NCI-H460 (cell line): Measurements from ENCODE around the gene SCNN1G. TPM values are rescaled to one million over a fixed set of nuclear protein-coding genes. Genes with fewer than 3 reads are reported as not detected.

ENCODE experiments used
- DNase-seq: peaks from one replicate; pipeline ENCODE4 v3.0.0-alpha.2; 2016; ENCODE audit warnings: low read depth; ENCODE audit errors: extremely low read depth
- total RNA-seq: library from RNA; depleted of rRNA; stranded (reverse); fragments of >200 nt; shearing (Covaris generic); gene quantifications from 2 replicates; pipeline ENCODE4 v1.2.3, GENCODE V29; 2014

SCNN1G gene
- total RNA-seq, 1 experiment from 2014 or later: not detected

GRCh38 chr16:23152386-23153178 is 30.0 kb upstream of the SCNN1G start:
- DNase-seq: no peak

- DNase-seq: peak; percentile 11
Measured at GRCh38 chr16:23155445-23156049, 27.0 kb upstream of the SCNN1G start.

GRCh38 chr16:23156110-23156509 is 26.4 kb upstream of the SCNN1G start:
- DNase-seq: no peak

GRCh38 chr16:23156946-23157460 is 25.5 kb upstream of the SCNN1G start:
- DNase-seq: no peak

GRCh38 chr16:23158114-23158513 is 24.4 kb upstream of the SCNN1G start:
- no peak for DNase-seq

GRCh38 chr16:23160082-23160481 is 22.5 kb upstream of the SCNN1G start:
- DNase-seq: no peak

- DNase-seq: no peak
Measured at GRCh38 chr16:23160574-23160973, 22.0 kb upstream of the SCNN1G start.

- DNase-seq: no peak
Measured at GRCh38 chr16:23163921-23164320, 18.6 kb upstream of the SCNN1G start.

- DNase-seq: no peak
Measured at GRCh38 chr16:23164736-23165135, 17.8 kb upstream of the SCNN1G start.

- no peak for DNase-seq
Measured at GRCh38 chr16:23172583-23172982, 10.0 kb upstream of the SCNN1G start.

- no peak for DNase-seq
Measured at GRCh38 chr16:23172994-23173393, 9.6 kb upstream of the SCNN1G start.

GRCh38 chr16:23174622-23175021 is 7.9 kb upstream of the SCNN1G start:
- DNase-seq: peak; percentile 15

- no peak for DNase-seq
Measured at GRCh38 chr16:23175651-23176050, 6.9 kb upstream of the SCNN1G start.

GRCh38 chr16:23181506-23181905 is 1.0 kb upstream of the SCNN1G start:
- no peak for DNase-seq

GRCh38 chr16:23182206-23182678 is 303 bp upstream of the SCNN1G start:
- DNase-seq: peak; percentile 59

- DNase-seq: no peak
Measured at GRCh38 chr16:23183543-23183862, 958 bp downstream of the SCNN1G start.

- DNase-seq: no peak
Measured at GRCh38 chr16:23185656-23186055, 3.1 kb downstream of the SCNN1G start.

GRCh38 chr16:23186171-23186570 is 3.6 kb downstream of the SCNN1G start:
- no peak for DNase-seq

GRCh38 chr16:23187341-23187740 is 4.8 kb downstream of the SCNN1G start:
- no peak for DNase-seq

GRCh38 chr16:23188911-23189310 is 6.4 kb downstream of the SCNN1G start:
- no peak for DNase-seq

- DNase-seq: no peak
Measured at GRCh38 chr16:23194497-23195221, 12.1 kb downstream of the SCNN1G start.
